ES-I3 (cell line): ENCODE data around the gene TSLP.

ENCODE experiments used
- H3K36me3 ChIP-seq: 2 replicates; pipeline ENCODE4 v1.6.1; 2013; ENCODE audit warnings: mild to moderate bottlenecking, low read length, control low read depth, moderate library complexity; ENCODE audit not compliant: insufficient read depth
- H3K4me1 ChIP-seq: 2 replicates; pipeline ENCODE4 v1.6.1; 2013; ENCODE audit warnings: mild to moderate bottlenecking, control low read depth, low read length; ENCODE audit not compliant: insufficient read depth
- H3K9ac ChIP-seq: 2 replicates; pipeline ENCODE4 v1.6.1; 2013; ENCODE audit warnings: low read depth, mild to moderate bottlenecking, low read length, moderate library complexity
- H3K9me3 ChIP-seq: 2 replicates; pipeline ENCODE4 v1.6.1; 2013; ENCODE audit warnings: mild to moderate bottlenecking, low read length, moderate library complexity; ENCODE audit not compliant: control insufficient read depth, insufficient read depth

TSLP gene

DNA sequence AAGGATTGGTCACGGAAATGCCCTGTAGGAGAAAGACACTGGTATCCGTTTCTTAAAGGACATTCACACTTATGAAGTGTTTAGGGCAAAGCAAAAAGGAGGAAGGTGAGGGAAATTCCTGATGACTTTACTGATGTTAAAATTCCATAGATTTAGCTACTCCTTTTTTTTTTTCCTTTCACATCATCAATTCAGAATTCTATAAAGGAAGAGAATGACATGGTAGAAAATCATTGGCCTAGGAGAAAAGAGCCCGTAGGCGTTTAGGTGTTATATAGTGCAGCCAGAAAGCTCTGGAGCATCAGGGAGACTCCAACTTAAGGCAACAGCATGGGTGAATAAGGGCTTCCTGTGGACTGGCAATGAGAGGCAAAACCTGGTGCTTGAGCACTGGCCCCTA, at the start of gene TSLP:
Gene TSLP (plus strand): TSS at position 301 of the 400 bp plus-strand sequence. CDS start 178 bp downstream, outside the sequence.
- Histone ChIP-seq H3K4me1 (peaks cover 5% of the 10 kb centered on the region; the same call in 1 of the 2 replicates), H3K36me3 (no peaks in the 10 kb centered on the region), H3K9me3 (no peaks in the 10 kb centered on the region), H3K9ac (peak within 1 kb of the TSS; percentile 60)

DNA sequence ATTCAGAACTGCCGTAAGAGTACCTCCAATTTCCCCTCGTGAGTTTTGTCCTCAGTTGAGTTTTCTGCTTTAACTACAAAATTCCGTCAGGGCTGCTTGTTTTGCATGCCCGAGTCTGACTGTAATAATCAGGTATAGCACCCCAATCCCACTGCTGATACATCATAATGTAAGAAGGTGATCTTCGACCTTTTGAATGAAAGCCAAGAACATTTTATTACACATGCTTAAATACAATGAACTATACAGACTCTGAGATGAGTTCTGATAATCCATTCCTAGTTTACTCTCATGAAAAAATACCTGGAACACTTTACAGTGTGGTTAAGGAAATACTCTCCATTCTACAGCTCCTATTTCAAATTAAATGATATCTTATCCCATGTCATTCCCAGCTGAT, 49.2 kb upstream of the TSLP start:
- no peak overlapping the region for H3K9ac ChIP-seq
- H3K9me3 ChIP-seq: no peaks in the 10 kb centered on the region
- no peaks in the 10 kb centered on the region for H3K36me3 ChIP-seq
- no peaks in the 10 kb centered on the region for H3K4me1 ChIP-seq

DNA sequence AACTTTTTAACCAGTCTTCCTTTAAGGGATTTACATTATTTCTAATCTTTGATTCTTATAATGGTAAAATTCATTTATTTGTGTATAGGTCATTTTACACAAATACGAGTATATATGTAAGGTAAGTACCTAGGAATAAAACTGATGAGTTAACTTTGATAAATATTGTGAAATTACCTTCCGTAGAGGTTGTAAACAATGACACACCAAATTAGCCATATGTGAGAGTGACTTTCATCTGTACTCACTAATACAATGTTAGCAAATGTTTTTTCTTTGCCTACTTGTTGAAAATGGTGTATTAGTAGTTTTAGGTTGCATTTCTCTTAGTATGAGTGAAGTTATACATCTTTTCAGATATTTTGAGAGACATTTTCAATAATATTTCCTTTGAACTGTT, 42.6 kb upstream of the TSLP start:
- no peaks in the 10 kb centered on the region for H3K4me1 ChIP-seq
- no peaks in the 10 kb centered on the region for H3K9me3 ChIP-seq
- no peak overlapping the region for H3K9ac ChIP-seq
- no peaks in the 10 kb centered on the region for H3K36me3 ChIP-seq

GRCh38 chr5:111043712-111044506, 27.6 kb upstream of the TSLP start:
- Histone ChIP-seq H3K36me3 (no peaks in the 10 kb centered on the region), H3K9me3 (no peaks in the 10 kb centered on the region), H3K4me1 (no peaks in the 10 kb centered on the region), H3K9ac (no peak overlapping the region)

DNA sequence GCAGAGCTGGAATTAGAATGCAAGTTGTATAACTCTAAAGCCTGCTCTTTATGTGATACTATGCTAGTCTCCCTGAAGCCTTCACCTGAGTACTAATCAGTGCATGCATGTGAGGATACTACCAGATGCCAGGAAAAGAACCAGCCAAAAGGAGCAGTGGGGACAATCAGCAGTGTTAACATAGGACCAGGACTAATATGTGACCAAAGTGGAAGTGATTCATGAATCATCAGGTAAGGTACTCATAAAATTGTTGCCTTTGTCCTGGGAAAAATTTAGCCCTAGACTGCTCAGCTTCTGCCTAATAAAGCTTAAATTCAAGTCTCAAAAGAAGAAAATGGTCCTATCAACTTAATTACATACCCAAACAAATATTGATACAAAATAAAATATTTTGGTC, 13.4 kb upstream of the TSLP start:
- H3K9ac ChIP-seq: no peak overlapping the region
- H3K36me3 ChIP-seq: no peaks in the 10 kb centered on the region
- no peaks in the 10 kb centered on the region for H3K9me3 ChIP-seq
- no peaks in the 10 kb centered on the region for H3K4me1 ChIP-seq

DNA sequence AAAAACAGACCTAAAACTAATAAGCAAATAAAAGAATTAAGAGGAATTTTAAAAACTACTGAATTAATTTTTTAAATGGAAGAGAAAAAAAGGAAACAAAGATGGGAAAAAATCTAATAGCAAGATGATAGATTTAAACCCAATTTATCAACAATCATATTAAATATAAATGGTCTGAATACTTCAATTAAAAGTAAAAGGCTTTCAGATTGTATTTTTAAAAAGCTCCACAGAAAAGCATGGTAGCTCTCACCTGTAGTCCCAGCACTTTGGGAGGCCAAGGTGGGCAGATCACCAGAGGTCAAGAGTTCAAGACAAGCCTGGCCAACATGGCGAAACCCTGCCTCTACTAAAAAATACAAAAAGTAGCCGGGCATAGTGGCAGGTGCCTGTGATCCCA, 11.3 kb upstream of the TSLP start:
- no peak overlapping the region for H3K9ac ChIP-seq
- no peaks in the 10 kb centered on the region for H3K9me3 ChIP-seq
- H3K4me1 ChIP-seq: no peaks in the 10 kb centered on the region
- H3K36me3 ChIP-seq: no peaks in the 10 kb centered on the region

DNA sequence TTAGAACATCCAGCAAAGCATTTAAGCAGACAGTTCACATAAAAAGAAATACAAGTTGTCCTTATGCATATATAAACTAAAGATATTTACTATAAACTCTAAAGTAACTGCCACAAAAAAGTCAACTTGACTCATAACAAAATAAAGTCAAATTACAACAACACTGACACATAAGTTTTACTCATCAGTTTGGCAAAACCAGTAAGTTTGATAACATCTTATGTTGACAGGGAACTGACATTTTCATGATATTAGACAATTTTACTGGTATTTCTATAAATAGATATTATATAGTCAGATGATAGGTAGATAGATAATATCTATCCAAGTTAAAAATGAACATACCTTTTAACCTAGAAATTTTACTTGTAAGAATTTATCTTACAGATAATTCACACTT, 9.9 kb upstream of the TSLP start:
- H3K9ac ChIP-seq: no peak overlapping the region
- no peaks in the 10 kb centered on the region for H3K4me1 ChIP-seq
- H3K9me3 ChIP-seq: no peaks in the 10 kb centered on the region
- no peaks in the 10 kb centered on the region for H3K36me3 ChIP-seq

DNA sequence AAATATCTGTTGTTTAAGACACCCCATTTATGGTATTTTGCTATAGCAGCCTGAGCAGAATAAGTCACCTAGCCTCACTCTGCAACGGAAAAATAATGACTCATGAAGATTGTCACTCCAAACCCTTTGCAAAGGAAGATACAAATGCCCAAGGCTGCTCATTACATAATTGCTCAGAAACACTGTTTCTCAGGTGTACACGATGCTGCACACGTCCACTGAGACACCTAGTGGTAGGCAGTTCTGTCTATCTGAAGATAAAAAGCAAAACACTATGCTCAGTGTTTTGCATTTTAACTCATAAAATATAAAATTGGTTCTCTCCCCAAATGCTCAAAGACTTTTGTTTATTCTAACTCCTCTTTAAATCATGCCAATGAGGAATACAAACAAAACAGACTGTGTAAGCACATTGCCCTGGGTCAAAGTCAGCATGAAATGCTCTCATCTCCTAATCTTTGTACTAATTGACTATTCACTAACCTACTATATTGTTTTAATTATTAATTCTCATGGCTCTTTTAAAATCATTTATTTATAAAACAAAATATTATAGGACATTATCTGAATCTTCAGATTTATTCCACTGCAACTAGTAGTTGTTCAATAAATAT, 7.7 kb upstream of the TSLP start:
- H3K4me1 ChIP-seq: no peaks in the 10 kb centered on the region
- H3K36me3 ChIP-seq: no peaks in the 10 kb centered on the region
- H3K9ac ChIP-seq: no peak overlapping the region
- H3K9me3 ChIP-seq: no peaks in the 10 kb centered on the region

DNA sequence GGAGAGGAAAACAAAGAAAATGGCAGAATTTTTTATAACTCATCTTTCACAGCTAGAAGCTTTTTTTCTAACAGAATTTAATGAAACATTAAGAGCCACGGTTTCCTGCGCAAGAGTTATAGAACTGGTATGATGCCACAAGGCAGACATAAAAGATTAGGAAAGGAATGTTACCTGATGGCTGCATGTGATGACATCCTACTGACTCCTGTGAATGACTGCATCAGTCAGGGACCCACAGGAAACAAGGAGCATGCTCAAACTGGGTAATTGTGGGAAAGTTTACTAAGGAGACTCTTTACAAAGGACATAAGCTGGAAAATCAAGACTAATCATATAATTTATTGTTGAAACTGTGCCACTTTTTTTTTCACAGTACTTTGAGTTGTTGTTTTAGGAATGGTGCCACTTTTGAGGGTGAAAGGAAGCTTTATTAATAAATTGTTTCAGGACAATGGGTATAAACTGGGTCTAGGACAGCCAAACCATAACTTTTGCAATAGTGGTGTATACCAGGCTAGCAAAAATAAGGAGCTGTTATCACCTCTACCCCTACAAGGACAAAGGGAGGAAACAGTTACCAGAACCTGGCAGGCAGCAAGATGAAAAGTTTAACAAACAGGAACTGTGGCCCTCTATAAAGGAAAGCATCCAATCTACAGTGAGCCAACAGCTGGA, 5.1 kb upstream of the TSLP start:
- Histone ChIP-seq H3K4me1 (peaks cover 5% of the 10 kb centered on the region; the same call in 1 of the 2 replicates), H3K9me3 (no peaks in the 10 kb centered on the region), H3K9ac (no peak overlapping the region), H3K36me3 (no peaks in the 10 kb centered on the region)

GRCh38 chr5:111068213-111068612, 3.3 kb upstream of the TSLP start:
- peaks cover 5% of the 10 kb centered on the region; the same call in 1 of the 2 replicates for H3K4me1 ChIP-seq
- no peaks in the 10 kb centered on the region for H3K36me3 ChIP-seq
- no peaks in the 10 kb centered on the region for H3K9me3 ChIP-seq
- H3K9ac ChIP-seq: no peak overlapping the region

- Histone ChIP-seq H3K9ac (peak overlapping the region; percentile 60; the same call in 1 of the 2 replicates), H3K36me3 (no peaks in the 10 kb centered on the region), H3K9me3 (no peaks in the 10 kb centered on the region), H3K4me1 (peaks cover 5% of the 10 kb centered on the region; the same call in 1 of the 2 replicates)
These were observed 1.7 kb upstream of the TSLP start for GRCh38 chr5:111069839-111070238.

GRCh38 chr5:111070272-111071134, 1.0 kb upstream of the TSLP start:
- Histone ChIP-seq H3K9me3 (no peaks in the 10 kb centered on the region), H3K4me1 (peaks cover 5% of the 10 kb centered on the region; the same call in 1 of the 2 replicates), H3K9ac (peak overlapping the region; percentile 60), H3K36me3 (no peaks in the 10 kb centered on the region)

- H3K4me1 ChIP-seq: peaks cover 5% of the 10 kb centered on the region; the same call in 1 of the 2 replicates
- no peaks in the 10 kb centered on the region for H3K36me3 ChIP-seq
- H3K9me3 ChIP-seq: no peaks in the 10 kb centered on the region; the same call in 1 of the 2 replicates
- peak overlapping the region; percentile 48 for H3K9ac ChIP-seq
These were observed 1.6 kb downstream of the TSLP start for GRCh38 chr5:111072949-111073682.
